ENCODE measurements around the gene ERBIN.
"Not testable (repeated sequence)": the region's sequence is repeated elsewhere in the genome, so short reads cannot be mapped to it uniquely, and the experiment has no call there.

The ERBIN gene

GRCh38 chr5:65926276-65926783 is at the start of gene ERBIN:
ERBIN (plus strand) TSS chr5:65926575; CDS start chr5:65992719, 66,144 bp downstream.
- FAIRE-seq: no peak

- FAIRE-seq: no peak
These were observed 49.4 kb upstream of the ERBIN start for GRCh38 chr5:65876970-65877369.

GRCh38 chr5:65879668-65880256 is 46.6 kb upstream of the ERBIN start:
- FAIRE-seq: not testable (repeated sequence)

- no peak for FAIRE-seq
These were observed 45.8 kb upstream of the ERBIN start for GRCh38 chr5:65880496-65881072.

- FAIRE-seq: no peak
These were observed 44.1 kb upstream of the ERBIN start for GRCh38 chr5:65882278-65882677.

- FAIRE-seq: no peak
These were observed 42.9 kb upstream of the ERBIN start for GRCh38 chr5:65883461-65883860.

- FAIRE-seq: no peak
These were observed 40.0 kb upstream of the ERBIN start for GRCh38 chr5:65886387-65886786.

GRCh38 chr5:65892024-65892423 is 34.4 kb upstream of the ERBIN start:
- FAIRE-seq: not testable (repeated sequence)

- no peak for FAIRE-seq
These were observed 33.6 kb upstream of the ERBIN start for GRCh38 chr5:65892801-65893200.

- FAIRE-seq: no peak
These were observed 32.5 kb upstream of the ERBIN start for GRCh38 chr5:65893749-65894430.

- FAIRE-seq: no peak
These were observed 30.5 kb upstream of the ERBIN start for GRCh38 chr5:65895891-65896290.

GRCh38 chr5:65900746-65901145 is 25.6 kb upstream of the ERBIN start:
- FAIRE-seq: no peak

GRCh38 chr5:65902104-65902503 is 24.3 kb upstream of the ERBIN start:
- no peak for FAIRE-seq

GRCh38 chr5:65903581-65903980 is 22.8 kb upstream of the ERBIN start:
- FAIRE-seq: no peak

- FAIRE-seq: no peak
These were observed 20.1 kb upstream of the ERBIN start for GRCh38 chr5:65906256-65906655.

GRCh38 chr5:65907135-65907534 is 19.2 kb upstream of the ERBIN start:
- no peak for FAIRE-seq

- no peak for FAIRE-seq
These were observed 15.7 kb upstream of the ERBIN start for GRCh38 chr5:65910711-65911110.

- no peak for FAIRE-seq
These were observed 14.1 kb upstream of the ERBIN start for GRCh38 chr5:65912311-65912710.

- no peak for FAIRE-seq
These were observed 12.9 kb upstream of the ERBIN start for GRCh38 chr5:65913519-65913918.

- FAIRE-seq: peak; percentile 71
These were observed 11.7 kb upstream of the ERBIN start for GRCh38 chr5:65914641-65915196.

- not testable (repeated sequence) for FAIRE-seq
These were observed 10.7 kb upstream of the ERBIN start for GRCh38 chr5:65915661-65916060.

GRCh38 chr5:65916066-65916465 is 10.3 kb upstream of the ERBIN start:
- FAIRE-seq: no peak

GRCh38 chr5:65916636-65917035 is 9.7 kb upstream of the ERBIN start:
- FAIRE-seq: no peak

GRCh38 chr5:65919773-65920172 is 6.6 kb upstream of the ERBIN start:
- no peak for FAIRE-seq
